Thoracic aorta (tissue), 2 donors: ENCODE data around the gene SEMA4C. TPM values are rescaled to one million over a fixed set of nuclear protein-coding genes. Genes with fewer than 3 reads are reported as not detected.

ENCODE experiments used
- ATAC-seq: fragments of 150-250 bp; one replicate; pipeline ENCODE4 v1.8.0; 2017; ENCODE audit warnings: low read depth; ENCODE audit not compliant: insufficient number of reproducible peaks, low FRiP score
- DNase-seq: peaks from one replicate; pipeline ENCODE4 v3.0.0-alpha.2; 2020; ENCODE audit warnings: low spot score
- H3K27ac ChIP-seq, 2 donors: fragments of 200-600 bp; sonication (generic); 1 replicate in 1 of 2; 2 replicates in 1 of 2; pipeline ENCODE4 v1.5.1; 2016; ENCODE audit warnings: mild to moderate bottlenecking in 2 of 2, moderate library complexity in 2 of 2
- H3K27me3 ChIP-seq: fragments of 200-600 bp; sonication (generic); replicated peaks from 2 replicates; pipeline ENCODE4 v1.6.0; 2016; ENCODE audit warnings: mild to moderate bottlenecking; ENCODE audit not compliant: insufficient read depth
- H3K36me3 ChIP-seq: fragments of 200-600 bp; sonication (generic); one replicate; pipeline ENCODE4 v1.5.1; 2016
- H3K4me1 ChIP-seq, 2 donors: fragments of 200-600 bp; sonication (generic); 1 replicate in 1 of 2; 2 replicates in 1 of 2; pipeline versions ENCODE4 v1.5.1 to v1.6.0; 2016; ENCODE audit warnings: low read depth in 2 of 2, mild to moderate bottlenecking in 1 of 2; ENCODE audit not compliant: control insufficient read depth in 1 of 2
- H3K4me3 ChIP-seq: fragments of 200-600 bp; sonication (generic); 2 replicates; pipeline ENCODE4 v1.5.1; 2016; ENCODE audit warnings: mild to moderate bottlenecking
- H3K9me3 ChIP-seq: fragments of 200-600 bp; sonication (generic); 2 replicates; pipeline ENCODE4 v1.5.1; 2016
- total RNA-seq, 2 donors: library from RNA; depleted of rRNA; stranded (reverse); fragments of >200 nt; gene quantifications; one replicate each; pipeline versions ENCODE4 v1.1.0 to v1.2.3, GENCODE V29; 2016
- TF ChIP-seq, protein P1 (sequence below): fragments of 200-600 bp; sonication (generic); IDR thresholded peaks from one replicate; pipeline ENCODE4 v1.5.1; 2019; ENCODE audit warnings: antibody characterized with exemption

SEMA4C gene
- total RNA-seq, 2 donors from 2014 or later: 44.1 to 66.3 TPM

DNA sequence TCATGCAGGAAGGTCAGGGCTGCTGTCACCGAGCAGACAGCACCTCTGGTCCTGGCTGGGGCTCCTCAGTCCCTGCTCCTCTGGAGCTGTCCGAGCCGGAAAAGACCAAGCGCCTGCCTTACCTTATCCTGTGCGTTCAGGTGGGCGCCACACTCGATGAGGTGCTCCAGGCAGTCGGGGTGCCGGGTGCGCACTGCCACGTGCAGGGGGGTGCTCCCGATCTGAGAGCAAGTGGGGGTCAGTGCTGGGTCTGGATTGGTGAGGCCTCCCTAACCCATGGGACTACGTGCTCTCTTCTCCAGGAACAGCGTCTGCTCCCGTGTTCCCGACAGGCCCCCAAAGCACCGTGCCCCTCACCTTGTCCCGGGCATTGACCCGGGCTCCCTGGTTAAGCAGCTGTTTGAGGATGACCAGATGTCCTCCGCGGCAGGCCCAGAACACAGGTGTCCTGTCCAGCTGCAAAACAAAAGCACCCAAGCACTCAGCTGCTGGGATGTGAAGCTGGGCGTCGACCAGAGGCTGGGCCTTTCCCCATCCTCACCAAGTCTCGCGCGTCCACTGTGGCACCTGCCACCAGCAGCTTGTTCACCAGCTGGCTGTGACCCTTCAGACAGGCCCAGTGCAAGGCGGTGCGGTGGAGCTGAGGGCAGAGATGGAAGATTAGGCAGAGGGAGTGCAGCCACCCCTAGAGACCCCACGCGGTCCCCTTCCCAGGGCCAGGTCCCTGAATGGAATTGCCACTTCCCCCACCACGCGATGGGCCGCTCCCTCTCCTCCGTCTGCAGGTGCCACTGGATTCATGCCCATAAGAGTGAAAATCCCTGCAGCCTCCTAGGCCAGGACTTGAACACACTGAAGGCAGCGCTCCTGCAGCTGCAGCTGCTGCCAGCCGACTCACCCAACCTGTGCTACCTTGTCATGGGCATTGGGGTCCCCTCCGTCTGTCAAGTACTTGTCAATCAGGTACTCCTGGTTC lies 29.7 kb downstream of the SEMA4C start:
- DNase-seq: no peak
- peaks cover 9% of the 10 kb centered on the region for H3K36me3 ChIP-seq
- ATAC-seq: no peak
- H3K4me3 ChIP-seq: no peak overlapping the region
- TF ChIP-seq, protein P1, sequence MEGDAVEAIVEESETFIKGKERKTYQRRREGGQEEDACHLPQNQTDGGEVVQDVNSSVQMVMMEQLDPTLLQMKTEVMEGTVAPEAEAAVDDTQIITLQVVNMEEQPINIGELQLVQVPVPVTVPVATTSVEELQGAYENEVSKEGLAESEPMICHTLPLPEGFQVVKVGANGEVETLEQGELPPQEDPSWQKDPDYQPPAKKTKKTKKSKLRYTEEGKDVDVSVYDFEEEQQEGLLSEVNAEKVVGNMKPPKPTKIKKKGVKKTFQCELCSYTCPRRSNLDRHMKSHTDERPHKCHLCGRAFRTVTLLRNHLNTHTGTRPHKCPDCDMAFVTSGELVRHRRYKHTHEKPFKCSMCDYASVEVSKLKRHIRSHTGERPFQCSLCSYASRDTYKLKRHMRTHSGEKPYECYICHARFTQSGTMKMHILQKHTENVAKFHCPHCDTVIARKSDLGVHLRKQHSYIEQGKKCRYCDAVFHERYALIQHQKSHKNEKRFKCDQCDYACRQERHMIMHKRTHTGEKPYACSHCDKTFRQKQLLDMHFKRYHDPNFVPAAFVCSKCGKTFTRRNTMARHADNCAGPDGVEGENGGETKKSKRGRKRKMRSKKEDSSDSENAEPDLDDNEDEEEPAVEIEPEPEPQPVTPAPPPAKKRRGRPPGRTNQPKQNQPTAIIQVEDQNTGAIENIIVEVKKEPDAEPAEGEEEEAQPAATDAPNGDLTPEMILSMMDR: no peak
- no peaks in the 10 kb centered on the region for H3K27me3 ChIP-seq
- H3K4me1 ChIP-seq: peaks cover 0 to 10% of the 10 kb centered on the region in 2 donors
- H3K27ac ChIP-seq: no peak overlapping the region
- H3K9me3 ChIP-seq: no peaks in the 10 kb centered on the region

DNA sequence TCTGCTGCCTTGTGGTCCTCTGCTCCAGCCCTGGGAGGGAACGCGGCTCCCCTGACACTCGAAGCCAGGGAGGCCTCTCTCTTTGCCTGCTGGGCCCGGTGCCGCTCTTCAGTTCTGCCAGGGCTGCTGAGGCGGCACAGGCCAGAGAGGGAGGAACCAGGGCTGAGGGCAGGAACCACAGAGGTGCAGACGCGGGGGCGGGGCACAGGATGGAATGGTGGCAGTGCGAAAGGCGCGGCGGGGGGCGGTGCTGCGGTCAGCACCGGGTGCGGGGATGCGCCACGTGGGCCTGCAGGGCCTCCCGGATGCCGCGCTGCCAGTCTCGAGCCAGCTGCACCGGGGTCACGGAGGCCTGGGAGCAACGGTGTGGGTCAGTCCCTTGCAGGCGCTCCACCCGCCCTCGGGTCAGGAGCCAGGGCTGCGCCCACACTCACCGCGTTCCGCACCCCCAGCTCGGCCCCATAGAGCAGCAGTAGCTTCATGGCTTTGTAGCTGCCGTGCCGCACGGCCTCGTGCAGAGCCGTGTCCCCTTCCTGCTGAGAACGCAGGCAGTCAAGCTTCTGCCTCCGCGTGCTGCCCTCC lies 30.5 kb downstream of the SEMA4C start:
- Histone ChIP-seq H3K27me3 (no peaks in the 10 kb centered on the region), H3K27ac (no peak overlapping the region), H3K4me1 (peaks cover 0 to 10% of the 10 kb centered on the region in 2 donors), H3K4me3 (peak overlapping the region; percentile 40), H3K9me3 (no peaks in the 10 kb centered on the region), H3K36me3 (peaks cover 12% of the 10 kb centered on the region)
- DNase-seq: no peak
- ATAC-seq: no peak
- TF ChIP-seq, protein P1: no peak

DNA sequence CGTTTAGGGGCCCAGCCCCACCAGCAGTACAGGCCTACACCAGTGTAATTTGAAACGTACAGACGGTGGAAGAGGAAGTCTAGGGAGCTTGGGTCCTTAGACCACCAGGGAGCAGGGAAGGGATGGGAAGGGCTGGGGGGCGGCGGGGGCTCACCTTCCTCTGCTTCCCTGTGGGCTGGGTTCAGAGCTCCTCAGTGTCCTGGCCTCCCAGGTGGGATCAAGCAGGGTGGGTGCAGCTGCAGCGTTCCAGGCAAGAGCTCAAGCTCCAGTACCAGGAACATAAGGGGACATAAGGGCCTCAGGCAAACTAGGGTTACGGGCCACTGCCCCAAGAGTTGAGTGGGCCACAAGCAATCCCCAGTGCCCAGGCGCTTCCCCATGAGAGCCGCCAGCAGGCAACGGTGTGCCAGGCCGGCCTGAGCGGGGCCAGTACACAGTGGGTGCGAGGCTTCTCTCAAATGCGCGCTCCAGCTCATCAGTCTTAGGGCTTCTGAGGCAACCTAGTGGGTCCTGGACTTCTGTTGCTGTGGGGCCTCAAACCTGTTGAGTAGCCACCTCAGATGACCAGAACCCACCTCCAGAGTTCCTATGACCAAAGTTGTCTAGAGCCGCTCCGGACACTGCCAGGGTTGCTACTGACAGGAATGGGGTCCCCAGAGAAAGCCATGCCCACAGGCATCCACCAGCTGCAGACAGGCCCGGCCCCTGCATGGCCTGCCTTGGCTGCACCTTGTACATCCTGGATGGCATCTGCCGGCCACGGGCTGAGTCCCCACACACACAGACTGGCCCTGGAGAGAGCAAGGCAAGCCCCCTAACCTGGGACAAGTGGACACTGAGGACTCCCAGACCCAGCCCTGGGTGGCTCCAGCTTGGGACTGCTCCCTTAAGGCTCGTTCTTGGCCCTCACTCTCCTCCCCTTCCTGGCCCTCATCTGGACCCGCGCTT lies 31.3 kb downstream of the SEMA4C start:
- Histone ChIP-seq H3K27ac (no peak overlapping the region), H3K27me3 (no peaks in the 10 kb centered on the region), H3K4me1 (peaks cover 0 to 10% of the 10 kb centered on the region in 2 donors), H3K9me3 (no peaks in the 10 kb centered on the region), H3K36me3 (peaks cover 14% of the 10 kb centered on the region), H3K4me3 (peak overlapping the region; percentile 40)
- DNase-seq (no peak), ATAC-seq (no peak)
- TF ChIP-seq, protein P1: no peak

DNA sequence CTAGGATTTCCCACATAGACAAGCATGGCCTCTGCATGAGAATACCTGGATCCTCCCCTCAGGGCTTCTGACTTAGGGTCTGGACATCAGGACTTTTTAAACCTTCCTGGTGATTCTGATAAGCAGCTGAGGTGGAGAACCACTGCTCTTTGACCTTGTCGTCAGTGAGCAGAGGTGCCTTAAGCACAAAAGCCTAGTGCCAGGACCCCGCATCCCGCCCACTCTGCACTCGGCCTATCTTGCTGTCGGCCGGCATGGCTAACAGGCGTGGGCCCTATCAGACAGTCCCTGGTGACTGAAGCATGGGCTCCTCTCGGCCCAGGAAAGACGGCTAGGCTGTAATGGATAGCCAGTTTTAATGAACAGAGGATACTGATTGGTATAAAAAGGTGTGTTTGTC lies 32.3 kb downstream of the SEMA4C start:
- H3K36me3 ChIP-seq: peaks cover 14% of the 10 kb centered on the region
- H3K27me3 ChIP-seq: no peaks in the 10 kb centered on the region
- no peak overlapping the region for H3K4me3 ChIP-seq
- no peaks in the 10 kb centered on the region for H3K9me3 ChIP-seq
- no peak overlapping the region for H3K27ac ChIP-seq
- peaks cover 0 to 10% of the 10 kb centered on the region in 2 donors for H3K4me1 ChIP-seq
- TF ChIP-seq, protein P1: no peak
- DNase-seq (no peak), ATAC-seq (no peak)
